GM12875 (cell line): Measurements from ENCODE around the gene ZNF618.

Experiments
- H3K4me3 ChIP-seq: one replicate; pipeline ENCODE4 v1.5.1; 2011; ENCODE audit warnings: low read depth, low read length, control low read depth
- TF ChIP-seq, protein P1 (sequence below): IDR thresholded peaks from 2 replicates; pipeline ENCODE4 v1.5.1; 2011; ENCODE audit warnings: low read depth, mild to moderate bottlenecking, control low read depth, inconsistent platforms, low read length, moderate library complexity, borderline replicate concordance; ENCODE audit not compliant: insufficient read depth

The ZNF618 gene

GRCh38 chr9:114050226-114050568 is 174.1 kb downstream of the ZNF618 start:
- H3K4me3 ChIP-seq, result no peak overlapping the region
- TF ChIP-seq, protein P1, sequence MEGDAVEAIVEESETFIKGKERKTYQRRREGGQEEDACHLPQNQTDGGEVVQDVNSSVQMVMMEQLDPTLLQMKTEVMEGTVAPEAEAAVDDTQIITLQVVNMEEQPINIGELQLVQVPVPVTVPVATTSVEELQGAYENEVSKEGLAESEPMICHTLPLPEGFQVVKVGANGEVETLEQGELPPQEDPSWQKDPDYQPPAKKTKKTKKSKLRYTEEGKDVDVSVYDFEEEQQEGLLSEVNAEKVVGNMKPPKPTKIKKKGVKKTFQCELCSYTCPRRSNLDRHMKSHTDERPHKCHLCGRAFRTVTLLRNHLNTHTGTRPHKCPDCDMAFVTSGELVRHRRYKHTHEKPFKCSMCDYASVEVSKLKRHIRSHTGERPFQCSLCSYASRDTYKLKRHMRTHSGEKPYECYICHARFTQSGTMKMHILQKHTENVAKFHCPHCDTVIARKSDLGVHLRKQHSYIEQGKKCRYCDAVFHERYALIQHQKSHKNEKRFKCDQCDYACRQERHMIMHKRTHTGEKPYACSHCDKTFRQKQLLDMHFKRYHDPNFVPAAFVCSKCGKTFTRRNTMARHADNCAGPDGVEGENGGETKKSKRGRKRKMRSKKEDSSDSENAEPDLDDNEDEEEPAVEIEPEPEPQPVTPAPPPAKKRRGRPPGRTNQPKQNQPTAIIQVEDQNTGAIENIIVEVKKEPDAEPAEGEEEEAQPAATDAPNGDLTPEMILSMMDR, result no peak

DNA sequence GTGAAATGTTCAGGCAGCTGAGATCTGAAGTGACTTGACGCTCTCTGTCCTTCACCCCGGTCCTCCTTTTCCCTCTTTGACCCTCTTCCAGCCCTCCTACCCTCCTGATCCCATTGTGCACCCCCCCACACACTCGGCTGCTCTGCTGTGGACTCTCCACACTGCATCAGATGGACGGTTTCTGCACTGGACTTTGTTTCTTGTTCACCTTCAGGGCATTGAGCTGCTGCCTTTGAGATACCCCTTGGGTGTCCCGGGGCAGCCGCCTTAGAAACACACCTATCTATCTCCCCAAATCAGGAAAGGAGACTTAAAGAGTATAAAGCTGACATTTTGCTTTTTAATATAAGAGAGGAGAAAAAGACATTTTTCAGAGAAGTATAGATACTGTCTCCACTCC is 174.5 kb downstream of the ZNF618 start:
- H3K4me3 ChIP-seq, result no peak overlapping the region
- TF ChIP-seq, protein P1, result no peak

DNA sequence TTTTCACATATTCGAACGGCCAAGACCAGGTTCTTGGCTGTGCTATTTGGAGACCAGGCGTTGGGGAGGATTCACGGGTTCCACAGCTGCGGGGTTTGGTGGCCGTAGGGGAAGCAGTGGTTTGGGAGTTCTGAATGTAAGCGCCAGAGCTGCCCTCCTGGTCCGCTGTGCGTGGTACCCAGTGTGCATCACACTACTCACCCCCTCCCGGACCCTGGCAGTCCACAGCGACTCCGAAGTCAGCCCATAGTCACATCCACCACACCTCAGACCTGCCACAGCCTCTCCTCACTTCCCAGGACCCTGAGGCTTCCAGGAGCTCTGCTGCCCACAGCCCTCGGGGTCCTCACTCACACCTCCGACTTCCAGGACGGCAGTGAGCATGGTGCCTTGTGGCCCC is 175.2 kb downstream of the ZNF618 start:
- H3K4me3 ChIP-seq, result no peak overlapping the region
- TF ChIP-seq, protein P1, result no peak

DNA sequence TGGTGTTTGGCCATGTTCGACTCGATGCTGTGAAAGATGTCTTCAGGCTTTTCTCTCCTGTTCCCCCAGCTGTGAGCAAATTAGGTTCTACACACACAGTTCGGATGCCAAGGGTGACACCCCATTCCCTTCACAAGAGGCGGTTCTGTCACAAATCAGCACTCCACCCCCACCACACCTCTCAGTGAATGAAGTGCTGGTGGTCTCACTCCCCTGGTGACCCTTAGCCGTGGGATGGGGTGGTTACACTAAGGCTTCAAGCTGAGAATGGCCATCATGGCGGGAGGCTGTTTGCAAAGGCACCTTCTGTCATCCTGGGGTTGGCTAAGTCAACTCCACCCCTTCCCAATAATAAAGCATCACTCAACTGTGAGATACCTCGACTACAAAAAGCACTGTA is 175.6 kb downstream of the ZNF618 start:
- TF ChIP-seq, protein P1, result no peak
- H3K4me3 ChIP-seq, result no peak overlapping the region

DNA sequence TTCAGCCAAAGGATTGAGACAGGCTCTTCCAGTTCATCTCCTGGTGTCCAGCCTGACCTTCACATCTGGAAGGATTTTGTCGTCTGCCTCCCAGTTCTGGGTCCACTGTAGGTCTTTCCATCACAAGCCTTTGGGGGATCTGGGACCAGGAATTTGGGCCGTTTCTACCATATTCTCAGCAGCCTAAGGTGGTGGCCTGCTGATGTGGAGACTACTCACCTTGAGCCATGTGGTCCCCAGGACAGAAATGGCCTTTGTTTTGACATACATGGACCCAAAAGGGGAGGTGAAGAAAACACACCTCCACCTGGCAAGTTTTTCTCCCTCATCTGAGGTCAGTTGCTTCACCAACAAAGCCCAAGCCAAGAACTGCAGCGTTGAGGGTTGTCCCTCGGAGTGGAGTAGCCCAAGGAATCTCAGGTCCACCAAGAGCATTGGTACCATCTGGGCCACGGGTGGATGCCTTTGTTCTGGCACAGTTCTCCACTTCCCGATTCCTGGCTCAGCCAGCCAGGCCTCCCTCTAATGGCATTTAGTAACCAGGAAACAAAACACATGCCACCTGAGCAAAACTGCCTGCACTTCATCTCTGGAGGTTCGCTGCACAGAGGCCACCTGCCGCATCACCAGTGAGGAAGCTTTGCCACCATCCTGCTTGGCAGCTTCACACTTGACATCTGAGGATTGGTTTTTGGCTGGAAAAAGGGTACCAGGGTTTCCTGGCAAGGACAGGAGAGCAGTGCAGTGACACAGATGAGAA is 177.3 kb downstream of the ZNF618 start:
- TF ChIP-seq, protein P1, result no peak
- no peak overlapping the region for H3K4me3 ChIP-seq

- H3K4me3 ChIP-seq, result no peak overlapping the region
- TF ChIP-seq, protein P1, result no peak
Observed at GRCh38 chr9:114054191-114054690, 178.1 kb downstream of the ZNF618 start.

GRCh38 chr9:114055061-114055460 is 179.0 kb downstream of the ZNF618 start:
- H3K4me3 ChIP-seq, result no peak overlapping the region
- TF ChIP-seq, protein P1, result no peak
